GM23338 (cell line): Measurements from ENCODE around the gene LMF2. TPM values are rescaled to one million over a fixed set of nuclear protein-coding genes. Genes with fewer than 3 reads are reported as not detected.

Source experiments
- ATAC-seq: fragments of 200-7000 bp; cut with Tn5 transposase; 3 replicates; pipeline ENCODE4 v1.9.1; 2020
- DNase-seq: peaks from one replicate; pipeline ENCODE4 v3.0.0-alpha.2; 2015; ENCODE audit warnings: low spot score
- H2AFZ ChIP-seq: fragments of 200-600 bp; sonication (generic); 2 replicates; pipeline ENCODE4 v1.8.0; 2016; ENCODE audit warnings: antibody characterized with exemption, mild to moderate bottlenecking, moderate library complexity
- H3F3A ChIP-seq: fragments of 200-600 bp; sonication (generic); replicated peaks from 2 replicates; pipeline ENCODE4 v1.8.0; 2017; ENCODE audit warnings: antibody characterized with exemption, mixed run types, low read depth
- H3K27ac ChIP-seq: fragments of 200-600 bp; sonication (generic); 2 replicates; pipeline ENCODE4 v1.6.1; 2016; ENCODE audit warnings: low read depth
- H3K27me3 ChIP-seq: fragments of 200-600 bp; sonication (generic); 2 replicates; pipeline ENCODE4 v1.8.0; 2016; ENCODE audit warnings: mild to moderate bottlenecking, mixed run types, moderate library complexity; ENCODE audit not compliant: insufficient read depth
- H3K36me3 ChIP-seq: fragments of 200-600 bp; sonication (generic); 2 replicates; pipeline ENCODE4 v1.8.0; 2016; ENCODE audit warnings: mild to moderate bottlenecking; ENCODE audit not compliant: insufficient read depth
- H3K4me1 ChIP-seq: fragments of 200-600 bp; sonication (generic); 2 replicates; pipeline ENCODE4 v1.8.0; 2016; ENCODE audit warnings: mild to moderate bottlenecking, moderate library complexity; ENCODE audit not compliant: insufficient read depth
- H3K4me2 ChIP-seq: fragments of 200-600 bp; sonication (generic); 2 replicates; pipeline ENCODE4 v1.7.1; 2017; ENCODE audit warnings: mixed run types
- H3K4me3 ChIP-seq: fragments of 200-600 bp; sonication (generic); 2 replicates; pipeline ENCODE4 v1.6.1; 2016; ENCODE audit warnings: mixed run types
- H3K79me2 ChIP-seq: fragments of 200-600 bp; sonication (generic); replicated peaks from 2 replicates; pipeline ENCODE4 v1.8.0; 2017; ENCODE audit warnings: mild to moderate bottlenecking; ENCODE audit not compliant: insufficient read depth
- H3K9me2 ChIP-seq: fragments of 200-600 bp; sonication (generic); 2 replicates; pipeline ENCODE4 v1.8.0; 2017; ENCODE audit not compliant: insufficient read depth
- H4K20me1 ChIP-seq: fragments of 200-600 bp; sonication (generic); replicated peaks from 2 replicates; pipeline ENCODE4 v1.8.0; 2017; ENCODE audit warnings: mild to moderate bottlenecking; ENCODE audit not compliant: insufficient read depth
- H3K27ac Mint-ChIP-seq: 2 replicates; pipeline ENCODE4 v1.8.0; 2020; ENCODE audit warnings: inconsistent platforms, mild to moderate bottlenecking, moderate library complexity, mixed read lengths
- H3K27me3 Mint-ChIP-seq: 3 replicates; pipeline ENCODE4 v1.8.0; 2022; ENCODE audit warnings: low read depth, mild to moderate bottlenecking, moderate library complexity, mixed read lengths, inconsistent platforms; ENCODE audit not compliant: insufficient read depth, poor library complexity
- H3K36me3 Mint-ChIP-seq: 3 replicates; pipeline ENCODE4 v1.8.0; 2021; ENCODE audit warnings: low read depth, mild to moderate bottlenecking, inconsistent platforms, moderate library complexity, mixed read lengths
- H3K4me1 Mint-ChIP-seq: 3 replicates; pipeline ENCODE4 v1.8.0; 2020; ENCODE audit warnings: mild to moderate bottlenecking, inconsistent platforms, mixed read lengths
- H3K4me3 Mint-ChIP-seq: 3 replicates; pipeline ENCODE4 v1.8.0; 2021; ENCODE audit warnings: moderate library complexity, mild to moderate bottlenecking, inconsistent platforms, mixed read lengths
- H3K9me3 Mint-ChIP-seq: 3 replicates; pipeline ENCODE4 v1.8.0; 2020; ENCODE audit warnings: moderate library complexity, mild to moderate bottlenecking, inconsistent platforms, mixed read lengths
- CREB1 ChIP-seq: fragments of 250-450 bp; sonication (Bioruptor Pico); IDR thresholded peaks from 2 replicates; pipeline ENCODE4 v1.5.0; 2020; ENCODE audit warnings: low read depth, mild to moderate bottlenecking, moderate library complexity
- EZH2 ChIP-seq: fragments of 200-600 bp; sonication (generic); IDR thresholded peaks from one replicate; pipeline ENCODE4 v1.8.0; 2017; ENCODE audit warnings: antibody characterized with exemption, mild to moderate bottlenecking, low read depth; ENCODE audit not compliant: unreplicated experiment
- EZH2phosphoT487 ChIP-seq: fragments of 200-600 bp; sonication (generic); IDR thresholded peaks from one replicate; pipeline ENCODE4 v1.8.1; 2018; ENCODE audit warnings: antibody characterized with exemption; ENCODE audit not compliant: unreplicated experiment
- JUNB ChIP-seq: IDR thresholded peaks from one replicate; pipeline ENCODE4 v1.6.1; 2016; ENCODE audit warnings: antibody characterized with exemption; ENCODE audit not compliant: unreplicated experiment
- NANOG ChIP-seq: IDR thresholded peaks from 2 replicates; pipeline ENCODE4 v1.6.1; 2016; ENCODE audit warnings: antibody characterized with exemption, borderline replicate concordance
- POLR2AphosphoS5 ChIP-seq: IDR thresholded peaks from 2 replicates; pipeline ENCODE4 v1.6.1; 2016; ENCODE audit warnings: antibody characterized with exemption, low read depth
- STAT1 ChIP-seq: IDR thresholded peaks from one replicate; pipeline ENCODE4 v1.6.1; 2016; ENCODE audit warnings: antibody characterized with exemption; ENCODE audit not compliant: unreplicated experiment
- ZNF114 ChIP-seq: fragments of 250-450 bp; sonication (Bioruptor Pico); IDR thresholded peaks from 2 replicates; pipeline ENCODE4 v1.5.0; 2020; ENCODE audit warnings: mild to moderate bottlenecking, moderate library complexity
- ZNF331 ChIP-seq: fragments of 250-450 bp; sonication (Bioruptor Pico); IDR thresholded peaks from 2 replicates; pipeline ENCODE4 v1.5.0; 2020; ENCODE audit warnings: low read depth, mild to moderate bottlenecking, moderate library complexity
- polyA plus RNA-seq: library from polyadenylated mRNA; unstranded; fragments of >200 nt; fragmentation: Nextera tagmentation; extraction: Ambion mirVana; gene quantifications from 2 replicates; pipeline ENCODE4 v1.2.1, GENCODE V29; 2016
- total RNA-seq: library from RNA; depleted of rRNA; stranded (reverse); fragments of >200 nt; shearing (Covaris generic); gene quantifications from 2 replicates; pipeline ENCODE4 v1.2.3, GENCODE V29; 2014
- TF ChIP-seq, protein P1 (sequence below), 2 experiments: fragments of 200-600 bp in 1 of 2; sonication (generic) in 1 of 2; conservative IDR thresholded peaks; 2 replicates each; pipeline versions ENCODE4 v1.5.1 to v1.6.1; 2016 to 2017; ENCODE audit warnings: antibody characterized with exemption in 2 of 2, low read depth in 2 of 2, mild to moderate bottlenecking in 2 of 2, moderate library complexity in 1 of 2
- TF ChIP-seq, protein P2 (sequence below): IDR thresholded peaks from one replicate; pipeline ENCODE4 v1.6.1; 2018; ENCODE audit warnings: antibody characterized with exemption; ENCODE audit not compliant: unreplicated experiment
- TF ChIP-seq, protein P3 (sequence below): IDR thresholded peaks from 2 replicates; pipeline ENCODE4 v1.6.1; 2016; ENCODE audit warnings: antibody characterized with exemption
- TF ChIP-seq, protein P4 (sequence below): fragments of 250-450 bp; sonication (Bioruptor Pico); IDR thresholded peaks from 2 replicates; pipeline ENCODE4 v1.5.0; 2020; ENCODE audit warnings: mild to moderate bottlenecking, moderate library complexity

Gene LMF2
- total and polyA plus RNA-seq, 2 experiments from 2014 or later = 15.6 to 36.3 TPM

DNA sequence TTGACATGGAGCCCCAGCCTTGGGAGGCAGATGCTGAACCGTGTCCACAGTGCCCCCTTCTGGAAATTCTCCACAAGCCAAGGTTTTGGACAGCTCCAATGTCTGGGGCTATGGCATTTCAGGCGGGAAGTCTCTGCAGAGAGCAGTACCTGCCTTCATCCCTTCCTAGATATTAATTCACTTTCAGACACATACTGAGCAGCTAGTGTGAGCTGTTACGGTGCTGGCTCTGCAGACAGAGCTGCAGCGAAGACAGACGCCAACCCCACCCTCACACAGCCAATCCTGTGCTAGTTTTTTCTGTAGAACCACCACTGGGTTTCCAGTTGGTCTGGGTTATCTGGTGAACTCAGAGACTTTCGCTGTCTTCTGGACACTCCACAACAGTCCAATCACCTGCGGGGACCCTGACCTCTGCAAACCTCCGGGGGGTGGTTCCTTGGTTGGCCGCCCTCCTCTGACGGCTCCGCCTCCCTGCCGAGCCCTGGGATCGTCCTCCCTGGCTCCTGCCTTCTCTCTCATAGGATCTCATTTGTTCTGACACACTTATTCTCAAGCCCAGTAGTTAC, 9.1 kb downstream of the LMF2 start:
- Histone ChIP-seq H3K4me2 (no peak overlapping the region), H2AFZ (no peak overlapping the region), H3K4me3 (no peak overlapping the region), H3K27ac (no peak overlapping the region), H4K20me1 (no peaks in the 10 kb centered on the region), H3K4me1 (no peaks in the 10 kb centered on the region), H3K36me3 (no peaks in the 10 kb centered on the region), H3F3A (peaks cover 5% of the 10 kb centered on the region; the same call in 1 of the 2 replicates), H3K9me2 (no peaks in the 10 kb centered on the region), H3K27me3 (no peaks in the 10 kb centered on the region), H3K79me2 (no peaks in the 10 kb centered on the region)
- Mint-ChIP-seq H3K4me3 (no peak overlapping the region), H3K9me3 (no peaks in the 10 kb centered on the region), H3K27me3 (peaks cover 22% of the 10 kb centered on the region), H3K4me1 (peaks cover 3% of the 10 kb centered on the region; the same call in 2 of the 3 replicates), H3K27ac (no peak overlapping the region), H3K36me3 (no peaks in the 10 kb centered on the region; the same call in 2 of the 3 replicates)
- ATAC-seq = peak; percentile 96
- TF ChIP-seq, protein P1, sequence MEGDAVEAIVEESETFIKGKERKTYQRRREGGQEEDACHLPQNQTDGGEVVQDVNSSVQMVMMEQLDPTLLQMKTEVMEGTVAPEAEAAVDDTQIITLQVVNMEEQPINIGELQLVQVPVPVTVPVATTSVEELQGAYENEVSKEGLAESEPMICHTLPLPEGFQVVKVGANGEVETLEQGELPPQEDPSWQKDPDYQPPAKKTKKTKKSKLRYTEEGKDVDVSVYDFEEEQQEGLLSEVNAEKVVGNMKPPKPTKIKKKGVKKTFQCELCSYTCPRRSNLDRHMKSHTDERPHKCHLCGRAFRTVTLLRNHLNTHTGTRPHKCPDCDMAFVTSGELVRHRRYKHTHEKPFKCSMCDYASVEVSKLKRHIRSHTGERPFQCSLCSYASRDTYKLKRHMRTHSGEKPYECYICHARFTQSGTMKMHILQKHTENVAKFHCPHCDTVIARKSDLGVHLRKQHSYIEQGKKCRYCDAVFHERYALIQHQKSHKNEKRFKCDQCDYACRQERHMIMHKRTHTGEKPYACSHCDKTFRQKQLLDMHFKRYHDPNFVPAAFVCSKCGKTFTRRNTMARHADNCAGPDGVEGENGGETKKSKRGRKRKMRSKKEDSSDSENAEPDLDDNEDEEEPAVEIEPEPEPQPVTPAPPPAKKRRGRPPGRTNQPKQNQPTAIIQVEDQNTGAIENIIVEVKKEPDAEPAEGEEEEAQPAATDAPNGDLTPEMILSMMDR (conservative IDR thresholded peaks at IDR 0.05; ENCODE audit: low read depth in 2 of 2) = peak; percentile 79 to 86
- TF ChIP-seq POLR2AphosphoS5 (no peak), ZNF114 (CRISPR knock-in tag) (no peak), EZH2 (no peak), ZNF331 (CRISPR knock-in tag) (no peak), JUNB (no peak), CREB1 (CRISPR knock-in tag) (no peak), NANOG (no peak), EZH2phosphoT487 (no peak), STAT1 (no peak)
- TF ChIP-seq, protein P2, sequence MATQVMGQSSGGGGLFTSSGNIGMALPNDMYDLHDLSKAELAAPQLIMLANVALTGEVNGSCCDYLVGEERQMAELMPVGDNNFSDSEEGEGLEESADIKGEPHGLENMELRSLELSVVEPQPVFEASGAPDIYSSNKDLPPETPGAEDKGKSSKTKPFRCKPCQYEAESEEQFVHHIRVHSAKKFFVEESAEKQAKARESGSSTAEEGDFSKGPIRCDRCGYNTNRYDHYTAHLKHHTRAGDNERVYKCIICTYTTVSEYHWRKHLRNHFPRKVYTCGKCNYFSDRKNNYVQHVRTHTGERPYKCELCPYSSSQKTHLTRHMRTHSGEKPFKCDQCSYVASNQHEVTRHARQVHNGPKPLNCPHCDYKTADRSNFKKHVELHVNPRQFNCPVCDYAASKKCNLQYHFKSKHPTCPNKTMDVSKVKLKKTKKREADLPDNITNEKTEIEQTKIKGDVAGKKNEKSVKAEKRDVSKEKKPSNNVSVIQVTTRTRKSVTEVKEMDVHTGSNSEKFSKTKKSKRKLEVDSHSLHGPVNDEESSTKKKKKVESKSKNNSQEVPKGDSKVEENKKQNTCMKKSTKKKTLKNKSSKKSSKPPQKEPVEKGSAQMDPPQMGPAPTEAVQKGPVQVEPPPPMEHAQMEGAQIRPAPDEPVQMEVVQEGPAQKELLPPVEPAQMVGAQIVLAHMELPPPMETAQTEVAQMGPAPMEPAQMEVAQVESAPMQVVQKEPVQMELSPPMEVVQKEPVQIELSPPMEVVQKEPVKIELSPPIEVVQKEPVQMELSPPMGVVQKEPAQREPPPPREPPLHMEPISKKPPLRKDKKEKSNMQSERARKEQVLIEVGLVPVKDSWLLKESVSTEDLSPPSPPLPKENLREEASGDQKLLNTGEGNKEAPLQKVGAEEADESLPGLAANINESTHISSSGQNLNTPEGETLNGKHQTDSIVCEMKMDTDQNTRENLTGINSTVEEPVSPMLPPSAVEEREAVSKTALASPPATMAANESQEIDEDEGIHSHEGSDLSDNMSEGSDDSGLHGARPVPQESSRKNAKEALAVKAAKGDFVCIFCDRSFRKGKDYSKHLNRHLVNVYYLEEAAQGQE = peak; percentile 62
- TF ChIP-seq, protein P3, sequence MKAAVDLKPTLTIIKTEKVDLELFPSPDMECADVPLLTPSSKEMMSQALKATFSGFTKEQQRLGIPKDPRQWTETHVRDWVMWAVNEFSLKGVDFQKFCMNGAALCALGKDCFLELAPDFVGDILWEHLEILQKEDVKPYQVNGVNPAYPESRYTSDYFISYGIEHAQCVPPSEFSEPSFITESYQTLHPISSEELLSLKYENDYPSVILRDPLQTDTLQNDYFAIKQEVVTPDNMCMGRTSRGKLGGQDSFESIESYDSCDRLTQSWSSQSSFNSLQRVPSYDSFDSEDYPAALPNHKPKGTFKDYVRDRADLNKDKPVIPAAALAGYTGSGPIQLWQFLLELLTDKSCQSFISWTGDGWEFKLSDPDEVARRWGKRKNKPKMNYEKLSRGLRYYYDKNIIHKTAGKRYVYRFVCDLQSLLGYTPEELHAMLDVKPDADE = no peak
- TF ChIP-seq, protein P4, sequence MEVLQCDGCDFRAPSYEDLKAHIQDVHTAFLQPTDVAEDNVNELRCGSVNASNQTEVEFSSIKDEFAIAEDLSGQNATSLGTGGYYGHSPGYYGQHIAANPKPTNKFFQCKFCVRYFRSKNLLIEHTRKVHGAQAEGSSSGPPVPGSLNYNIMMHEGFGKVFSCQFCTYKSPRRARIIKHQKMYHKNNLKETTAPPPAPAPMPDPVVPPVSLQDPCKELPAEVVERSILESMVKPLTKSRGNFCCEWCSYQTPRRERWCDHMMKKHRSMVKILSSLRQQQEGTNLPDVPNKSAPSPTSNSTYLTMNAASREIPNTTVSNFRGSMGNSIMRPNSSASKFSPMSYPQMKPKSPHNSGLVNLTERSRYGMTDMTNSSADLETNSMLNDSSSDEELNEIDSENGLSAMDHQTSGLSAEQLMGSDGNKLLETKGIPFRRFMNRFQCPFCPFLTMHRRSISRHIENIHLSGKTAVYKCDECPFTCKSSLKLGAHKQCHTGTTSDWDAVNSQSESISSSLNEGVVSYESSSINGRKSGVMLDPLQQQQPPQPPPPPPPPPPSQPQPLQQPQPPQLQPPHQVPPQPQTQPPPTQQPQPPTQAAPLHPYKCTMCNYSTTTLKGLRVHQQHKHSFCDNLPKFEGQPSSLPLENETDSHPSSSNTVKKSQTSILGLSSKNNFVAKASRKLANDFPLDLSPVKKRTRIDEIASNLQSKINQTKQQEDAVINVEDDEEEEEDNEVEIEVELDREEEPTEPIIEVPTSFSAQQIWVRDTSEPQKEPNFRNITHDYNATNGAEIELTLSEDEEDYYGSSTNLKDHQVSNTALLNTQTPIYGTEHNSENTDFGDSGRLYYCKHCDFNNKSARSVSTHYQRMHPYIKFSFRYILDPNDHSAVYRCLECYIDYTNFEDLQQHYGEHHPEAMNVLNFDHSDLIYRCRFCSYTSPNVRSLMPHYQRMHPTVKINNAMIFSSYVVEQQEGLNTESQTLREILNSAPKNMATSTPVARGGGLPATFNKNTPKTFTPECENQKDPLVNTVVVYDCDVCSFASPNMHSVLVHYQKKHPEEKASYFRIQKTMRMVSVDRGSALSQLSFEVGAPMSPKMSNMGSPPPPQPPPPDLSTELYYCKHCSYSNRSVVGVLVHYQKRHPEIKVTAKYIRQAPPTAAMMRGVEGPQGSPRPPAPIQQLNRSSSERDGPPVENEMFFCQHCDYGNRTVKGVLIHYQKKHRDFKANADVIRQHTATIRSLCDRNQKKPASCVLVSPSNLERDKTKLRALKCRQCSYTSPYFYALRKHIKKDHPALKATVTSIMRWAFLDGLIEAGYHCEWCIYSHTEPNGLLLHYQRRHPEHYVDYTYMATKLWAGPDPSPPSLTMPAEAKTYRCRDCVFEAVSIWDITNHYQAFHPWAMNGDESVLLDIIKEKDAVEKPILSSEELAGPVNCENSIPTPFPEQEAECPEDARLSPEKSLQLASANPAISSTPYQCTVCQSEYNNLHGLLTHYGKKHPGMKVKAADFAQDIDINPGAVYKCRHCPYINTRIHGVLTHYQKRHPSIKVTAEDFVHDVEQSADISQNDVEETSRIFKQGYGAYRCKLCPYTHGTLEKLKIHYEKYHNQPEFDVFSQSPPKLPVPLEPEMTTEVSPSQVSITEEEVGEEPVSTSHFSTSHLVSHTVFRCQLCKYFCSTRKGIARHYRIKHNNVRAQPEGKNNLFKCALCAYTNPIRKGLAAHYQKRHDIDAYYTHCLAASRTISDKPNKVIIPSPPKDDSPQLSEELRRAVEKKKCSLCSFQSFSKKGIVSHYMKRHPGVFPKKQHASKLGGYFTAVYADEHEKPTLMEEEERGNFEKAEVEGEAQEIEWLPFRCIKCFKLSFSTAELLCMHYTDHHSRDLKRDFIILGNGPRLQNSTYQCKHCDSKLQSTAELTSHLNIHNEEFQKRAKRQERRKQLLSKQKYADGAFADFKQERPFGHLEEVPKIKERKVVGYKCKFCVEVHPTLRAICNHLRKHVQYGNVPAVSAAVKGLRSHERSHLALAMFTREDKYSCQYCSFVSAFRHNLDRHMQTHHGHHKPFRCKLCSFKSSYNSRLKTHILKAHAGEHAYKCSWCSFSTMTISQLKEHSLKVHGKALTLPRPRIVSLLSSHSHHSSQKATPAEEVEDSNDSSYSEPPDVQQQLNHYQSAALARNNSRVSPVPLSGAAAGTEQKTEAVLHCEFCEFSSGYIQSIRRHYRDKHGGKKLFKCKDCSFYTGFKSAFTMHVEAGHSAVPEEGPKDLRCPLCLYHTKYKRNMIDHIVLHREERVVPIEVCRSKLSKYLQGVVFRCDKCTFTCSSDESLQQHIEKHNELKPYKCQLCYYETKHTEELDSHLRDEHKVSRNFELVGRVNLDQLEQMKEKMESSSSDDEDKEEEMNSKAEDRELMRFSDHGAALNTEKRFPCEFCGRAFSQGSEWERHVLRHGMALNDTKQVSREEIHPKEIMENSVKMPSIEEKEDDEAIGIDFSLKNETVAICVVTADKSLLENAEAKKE = no peak
- DNase-seq = peak; percentile 91
